Suprapubic skin (tissue), 4 donors: Measurements from ENCODE around the gene IFT81. TPM values are rescaled to one million over a fixed set of nuclear protein-coding genes. Genes with fewer than 3 reads are reported as not detected.
A peak's percentile ranks its signal among the peaks of the same experiment; 100 is the strongest.

Source experiments
- DNase-seq, 2 donors: peaks; one replicate each; pipeline ENCODE4 v3.0.0-alpha.2; 2019; ENCODE audit warnings: low spot score in 2 of 2
- H3K27ac ChIP-seq: fragments of 200-600 bp; sonication (generic); one replicate; pipeline ENCODE4 v1.5.1; 2019
- H3K27me3 ChIP-seq: fragments of 200-600 bp; sonication (generic); one replicate; pipeline ENCODE4 v1.5.1; 2019
- H3K36me3 ChIP-seq: fragments of 200-600 bp; sonication (generic); one replicate; pipeline ENCODE4 v1.5.1; 2019
- H3K4me1 ChIP-seq: fragments of 200-600 bp; sonication (generic); one replicate; pipeline ENCODE4 v1.5.1; 2019
- H3K4me3 ChIP-seq: fragments of 200-600 bp; sonication (generic); one replicate; pipeline ENCODE4 v1.5.1; 2019; ENCODE audit warnings: mild to moderate bottlenecking
- H3K9me3 ChIP-seq: fragments of 200-600 bp; sonication (generic); one replicate; pipeline ENCODE4 v1.5.1; 2019
- CTCF ChIP-seq, 2 donors: fragments of 200-600 bp in 1 of 2; fragments of 450-650 bp in 1 of 2; sonication (generic) in 1 of 2; IDR thresholded peaks; one replicate each; pipeline ENCODE4 v1.5.1; 2016 to 2019; ENCODE audit warnings: antibody characterized with exemption in 2 of 2, mild to moderate bottlenecking in 1 of 2, moderate library complexity in 1 of 2
- EP300 ChIP-seq: sonication (generic); formaldehyde crosslinking; IDR thresholded peaks from one replicate; pipeline ENCODE4 v1.6.1; 2017; ENCODE audit warnings: antibody characterized with exemption
- POLR2A ChIP-seq, 2 donors: fragments of 450-650 bp; IDR thresholded peaks; one replicate each; pipeline ENCODE4 v1.6.1; 2017; ENCODE audit warnings: antibody characterized with exemption in 2 of 2, mild to moderate bottlenecking in 2 of 2, moderate library complexity in 2 of 2
- POLR2AphosphoS5 ChIP-seq, 3 donors: sonication (generic); formaldehyde crosslinking; IDR thresholded peaks; one replicate each; pipeline ENCODE4 v1.6.1; 2017; ENCODE audit warnings: antibody characterized with exemption in 3 of 3
- WGBS: methylation state at CpG from one replicate; pipeline ENCODE4 v1.1.5; 2018; 5-methylcytosine and 5-hydroxymethylcytosine counted together
- total RNA-seq, 4 donors: library from RNA; depleted of rRNA; stranded (reverse); fragments of >200 nt; gene quantifications; one replicate each; pipeline ENCODE4 v1.1.0, GENCODE V29; 2016

Gene IFT81
- total RNA-seq, 4 donors from 2014 or later, result 4.8 to 15.5 (median 5.3) TPM

GRCh38 chr12:110244372-110244771 lies 120.2 kb downstream of the IFT81 start:
- no peak for DNase-seq
- WGBS, result 89% methylated on average over 12 of the region's 12 CpGs
- Histone ChIP-seq H3K4me1 (peaks cover 33% of the 10 kb centered on the region), H3K36me3 (no peaks in the 10 kb centered on the region), H3K9me3 (no peaks in the 10 kb centered on the region), H3K4me3 (no peak overlapping the region), H3K27me3 (no peaks in the 10 kb centered on the region), H3K27ac (no peak overlapping the region)
- TF ChIP-seq POLR2AphosphoS5 (IDR thresholded peaks at IDR 0.05) (no peak), EP300 (no peak), CTCF (IDR thresholded peaks at IDR 0.05) (no peak), POLR2A (IDR thresholded peaks at IDR 0.05) (no peak)

- DNase-seq, result no peak
- Histone ChIP-seq H3K9me3 (no peaks in the 10 kb centered on the region), H3K4me3 (no peak overlapping the region), H3K27me3 (no peaks in the 10 kb centered on the region), H3K4me1 (peaks cover 38% of the 10 kb centered on the region), H3K27ac (no peak overlapping the region), H3K36me3 (no peaks in the 10 kb centered on the region)
- TF ChIP-seq POLR2AphosphoS5 (IDR thresholded peaks at IDR 0.05) (no peak), CTCF (IDR thresholded peaks at IDR 0.05) (no peak), EP300 (no peak)
- 60% methylated on average over 8 of the region's 8 CpGs for whole genome bisulfite sequencing
Observed at GRCh38 chr12:110244829-110245228, 120.7 kb downstream of the IFT81 start.

- no peaks in the 10 kb centered on the region for H3K36me3 ChIP-seq
- WGBS, result 77% methylated on average over 3 of the region's 3 CpGs
- DNase-seq, result no peak
- TF ChIP-seq POLR2A (IDR thresholded peaks at IDR 0.05) (no peak), CTCF (IDR thresholded peaks at IDR 0.05) (no peak), POLR2AphosphoS5 (IDR thresholded peaks at IDR 0.05) (no peak), EP300 (no peak)
- no peaks in the 10 kb centered on the region for H3K9me3 ChIP-seq
- no peak overlapping the region for H3K27ac ChIP-seq
- H3K27me3 ChIP-seq, result no peaks in the 10 kb centered on the region
- peaks cover 43% of the 10 kb centered on the region for H3K4me1 ChIP-seq
- H3K4me3 ChIP-seq, result no peak overlapping the region
Observed at GRCh38 chr12:110245369-110245772, 121.2 kb downstream of the IFT81 start.

GRCh38 chr12:110246636-110247339 lies 122.6 kb downstream of the IFT81 start:
- no peak for DNase-seq
- Histone ChIP-seq H3K36me3 (no peaks in the 10 kb centered on the region), H3K4me3 (no peak overlapping the region), H3K27me3 (no peaks in the 10 kb centered on the region), H3K9me3 (no peaks in the 10 kb centered on the region), H3K27ac (peak overlapping the region; percentile 88), H3K4me1 (peaks cover 45% of the 10 kb centered on the region)
- WGBS, result 67% methylated on average over 4 of the region's 4 CpGs
- no peak for TF ChIP-seq POLR2A (IDR thresholded peaks at IDR 0.05)
- no peak for TF ChIP-seq EP300
- TF ChIP-seq POLR2AphosphoS5 (IDR thresholded peaks at IDR 0.05), result no peak
- no peak for TF ChIP-seq CTCF (IDR thresholded peaks at IDR 0.05)

- peaks cover 45% of the 10 kb centered on the region for H3K4me1 ChIP-seq
- no peak overlapping the region for H3K4me3 ChIP-seq
- 42% methylated on average over 14 of the region's 14 CpGs for WGBS
- H3K9me3 ChIP-seq, result no peaks in the 10 kb centered on the region
- no peaks in the 10 kb centered on the region for H3K27me3 ChIP-seq
- no peaks in the 10 kb centered on the region for H3K36me3 ChIP-seq
- TF ChIP-seq POLR2AphosphoS5 (IDR thresholded peaks at IDR 0.05) (peak in 1 of 3 donors; percentile 27), CTCF (IDR thresholded peaks at IDR 0.05) (no peak), EP300 (no peak), POLR2A (IDR thresholded peaks at IDR 0.05) (no peak)
- H3K27ac ChIP-seq, result peak overlapping the region; percentile 88
- no peak for DNase-seq
Observed at GRCh38 chr12:110247340-110248095, 123.4 kb downstream of the IFT81 start.
